Activated naive CD8-positive, alpha-beta T cell treated with anti-CD3 and anti-CD28 coated beads, Interleukin-2, amount 50 U/mL, for 24 hours (primary cell): ENCODE results near the gene MAB21L4.

Source experiments
- ATAC-seq: fragments of 150-1000 bp; cut with Tn5 transposase; one replicate; pipeline ENCODE4 v1.10.0; 2021
- DNase-seq: peaks from one replicate; pipeline ENCODE4 v3.0.0; 2021
- H3K27ac Mint-ChIP-seq: one replicate; pipeline ENCODE4 v1.8.0; 2021; ENCODE audit warnings: mild to moderate bottlenecking, mixed read lengths
- H3K27me3 Mint-ChIP-seq: one replicate; pipeline ENCODE4 v1.8.0; 2021; ENCODE audit warnings: mixed read lengths
- H3K36me3 Mint-ChIP-seq: one replicate; pipeline ENCODE4 v1.8.0; 2021; ENCODE audit warnings: low read depth, mixed read lengths
- H3K4me1 Mint-ChIP-seq: one replicate; pipeline ENCODE4 v1.8.0; 2021; ENCODE audit warnings: mixed read lengths
- H3K4me3 Mint-ChIP-seq: one replicate; pipeline ENCODE4 v1.8.0; 2021; ENCODE audit warnings: mild to moderate bottlenecking, moderate library complexity, mixed read lengths
- H3K9me3 Mint-ChIP-seq: one replicate; pipeline ENCODE4 v1.8.0; 2021; ENCODE audit warnings: mixed read lengths

The MAB21L4 gene

GRCh38 chr2:240896394-240896793 lies 438 bp upstream of the MAB21L4 start:
- H3K4me3 Mint-ChIP-seq: no peak overlapping the region
- no peak overlapping the region for H3K27ac Mint-ChIP-seq
- H3K4me1 Mint-ChIP-seq: peaks cover 5% of the 10 kb centered on the region
- ATAC-seq: no peak
- no peaks in the 10 kb centered on the region for H3K36me3 Mint-ChIP-seq
- no peaks in the 10 kb centered on the region for H3K9me3 Mint-ChIP-seq
- peaks cover 2% of the 10 kb centered on the region for H3K27me3 Mint-ChIP-seq
- no peak for DNase-seq

- Mint-ChIP-seq H3K4me3 (no peak overlapping the region), H3K27me3 (peaks cover 2% of the 10 kb centered on the region), H3K4me1 (peaks cover 5% of the 10 kb centered on the region), H3K27ac (no peak overlapping the region), H3K36me3 (no peaks in the 10 kb centered on the region), H3K9me3 (no peaks in the 10 kb centered on the region)
- ATAC-seq (no peak), DNase-seq (no peak)
Measured at GRCh38 chr2:240894836-240895558, 959 bp downstream of the MAB21L4 start.

GRCh38 chr2:240894006-240894405 lies 1.9 kb downstream of the MAB21L4 start:
- H3K27ac Mint-ChIP-seq: no peak overlapping the region
- DNase-seq: no peak
- H3K36me3 Mint-ChIP-seq: no peaks in the 10 kb centered on the region
- no peaks in the 10 kb centered on the region for H3K9me3 Mint-ChIP-seq
- H3K4me3 Mint-ChIP-seq: no peak overlapping the region
- H3K27me3 Mint-ChIP-seq: peaks cover 2% of the 10 kb centered on the region
- peak; percentile 13 for ATAC-seq
- peaks cover 5% of the 10 kb centered on the region for H3K4me1 Mint-ChIP-seq

- no peaks in the 10 kb centered on the region for H3K9me3 Mint-ChIP-seq
- no peaks in the 10 kb centered on the region for H3K36me3 Mint-ChIP-seq
- no peak overlapping the region for H3K4me3 Mint-ChIP-seq
- H3K27ac Mint-ChIP-seq: peak overlapping the region; percentile 56
- H3K4me1 Mint-ChIP-seq: peaks cover 5% of the 10 kb centered on the region
- DNase-seq (peak; percentile 67), ATAC-seq (peak; percentile 75)
- H3K27me3 Mint-ChIP-seq: peaks cover 2% of the 10 kb centered on the region
Measured at GRCh38 chr2:240893363-240893844, 2.6 kb downstream of the MAB21L4 start.

GRCh38 chr2:240892925-240893324 lies 3.0 kb downstream of the MAB21L4 start:
- Mint-ChIP-seq H3K4me1 (peaks cover 5% of the 10 kb centered on the region), H3K27me3 (peaks cover 1% of the 10 kb centered on the region), H3K27ac (no peak overlapping the region), H3K36me3 (no peaks in the 10 kb centered on the region), H3K4me3 (no peak overlapping the region), H3K9me3 (no peaks in the 10 kb centered on the region)
- ATAC-seq: no peak
- DNase-seq: no peak

- DNase-seq: no peak
- H3K27me3 Mint-ChIP-seq: no peaks in the 10 kb centered on the region
- no peak overlapping the region for H3K27ac Mint-ChIP-seq
- no peak for ATAC-seq
- no peak overlapping the region for H3K4me3 Mint-ChIP-seq
- H3K36me3 Mint-ChIP-seq: no peaks in the 10 kb centered on the region
- peaks cover 5% of the 10 kb centered on the region for H3K4me1 Mint-ChIP-seq
- H3K9me3 Mint-ChIP-seq: no peaks in the 10 kb centered on the region
Measured at GRCh38 chr2:240892356-240892755, 3.6 kb downstream of the MAB21L4 start.

GRCh38 chr2:240891492-240892340 lies 4.2 kb downstream of the MAB21L4 start:
- no peak overlapping the region for H3K27ac Mint-ChIP-seq
- peaks cover 5% of the 10 kb centered on the region for H3K4me1 Mint-ChIP-seq
- ATAC-seq: no peak
- DNase-seq: no peak
- no peaks in the 10 kb centered on the region for H3K36me3 Mint-ChIP-seq
- no peak overlapping the region for H3K4me3 Mint-ChIP-seq
- H3K27me3 Mint-ChIP-seq: no peaks in the 10 kb centered on the region
- H3K9me3 Mint-ChIP-seq: no peaks in the 10 kb centered on the region

- Mint-ChIP-seq H3K27me3 (no peaks in the 10 kb centered on the region), H3K4me3 (no peak overlapping the region), H3K4me1 (peaks cover 5% of the 10 kb centered on the region), H3K9me3 (no peaks in the 10 kb centered on the region), H3K27ac (no peak overlapping the region), H3K36me3 (no peaks in the 10 kb centered on the region)
- ATAC-seq (no peak), DNase-seq (no peak)
Measured at GRCh38 chr2:240890691-240891090, 5.3 kb downstream of the MAB21L4 start.

GRCh38 chr2:240889601-240890560 lies 6.1 kb downstream of the MAB21L4 start:
- no peaks in the 10 kb centered on the region for H3K27me3 Mint-ChIP-seq
- H3K9me3 Mint-ChIP-seq: no peaks in the 10 kb centered on the region
- H3K36me3 Mint-ChIP-seq: no peaks in the 10 kb centered on the region
- no peak for ATAC-seq
- H3K27ac Mint-ChIP-seq: no peak overlapping the region
- no peak for DNase-seq
- H3K4me3 Mint-ChIP-seq: no peak overlapping the region
- H3K4me1 Mint-ChIP-seq: peaks cover 5% of the 10 kb centered on the region

- Mint-ChIP-seq H3K27me3 (no peaks in the 10 kb centered on the region), H3K9me3 (no peaks in the 10 kb centered on the region), H3K4me3 (no peak overlapping the region), H3K4me1 (peaks cover 5% of the 10 kb centered on the region), H3K27ac (no peak overlapping the region), H3K36me3 (no peaks in the 10 kb centered on the region)
- ATAC-seq (no peak), DNase-seq (no peak)
Measured at GRCh38 chr2:240888890-240889573, 6.9 kb downstream of the MAB21L4 start.

GRCh38 chr2:240888130-240888889 lies 7.6 kb downstream of the MAB21L4 start:
- Mint-ChIP-seq H3K36me3 (no peaks in the 10 kb centered on the region), H3K4me3 (no peak overlapping the region), H3K27ac (no peak overlapping the region), H3K27me3 (no peaks in the 10 kb centered on the region), H3K4me1 (no peaks in the 10 kb centered on the region), H3K9me3 (no peaks in the 10 kb centered on the region)
- DNase-seq (no peak), ATAC-seq (no peak)

- no peak for ATAC-seq
- H3K27me3 Mint-ChIP-seq: no peaks in the 10 kb centered on the region
- H3K36me3 Mint-ChIP-seq: no peaks in the 10 kb centered on the region
- H3K4me1 Mint-ChIP-seq: no peaks in the 10 kb centered on the region
- H3K27ac Mint-ChIP-seq: no peak overlapping the region
- no peak overlapping the region for H3K4me3 Mint-ChIP-seq
- no peak for DNase-seq
- no peaks in the 10 kb centered on the region for H3K9me3 Mint-ChIP-seq
Measured at GRCh38 chr2:240887631-240888030, 8.3 kb downstream of the MAB21L4 start.
